Esophagus squamous epithelium (tissue), 4 donors: ENCODE results near the gene PLA1A.
"Not testable (repeated sequence)": the region's sequence is repeated elsewhere in the genome, so short reads cannot be mapped to it uniquely, and the experiment has no call there.

Experiments
- POLR2A ChIP-seq, 4 donors: fragments of 450-650 bp; IDR thresholded peaks; one replicate each; pipeline ENCODE4 v1.6.1; 2017; ENCODE audit warnings: antibody characterized with exemption in 4 of 4, mild to moderate bottlenecking in 4 of 4, moderate library complexity in 3 of 4
- TF ChIP-seq, protein P1 (sequence below), 6 experiments: fragments of 450-650 bp in 4 of 6; fragments of 200-600 bp in 2 of 6; sonication (generic) in 2 of 6; IDR thresholded peaks; one replicate each; pipeline ENCODE4 v1.5.1; 2016 to 2019; ENCODE audit warnings: antibody characterized with exemption in 6 of 6, mild to moderate bottlenecking in 4 of 6, moderate library complexity in 4 of 6

DNA sequence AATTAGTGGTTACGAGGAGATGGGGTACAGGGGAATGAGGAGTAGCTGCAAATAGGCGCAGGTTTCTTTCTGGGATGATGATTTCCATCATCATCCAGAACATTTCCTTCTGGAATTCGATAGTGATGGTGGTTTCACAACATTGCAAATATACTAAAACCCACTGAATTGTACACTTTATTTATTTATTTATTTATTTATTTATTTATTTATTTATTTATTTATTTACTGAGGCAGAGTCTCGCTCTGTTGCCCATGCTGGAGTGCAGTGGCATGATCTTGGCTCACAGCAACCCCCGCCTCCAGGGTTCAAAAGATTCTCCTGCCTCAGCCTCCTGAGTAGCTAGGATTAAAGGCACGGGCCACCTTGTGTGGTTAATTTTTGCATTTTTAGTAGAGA lies 44.8 kb upstream of the PLA1A start:
- TF ChIP-seq, protein P1, sequence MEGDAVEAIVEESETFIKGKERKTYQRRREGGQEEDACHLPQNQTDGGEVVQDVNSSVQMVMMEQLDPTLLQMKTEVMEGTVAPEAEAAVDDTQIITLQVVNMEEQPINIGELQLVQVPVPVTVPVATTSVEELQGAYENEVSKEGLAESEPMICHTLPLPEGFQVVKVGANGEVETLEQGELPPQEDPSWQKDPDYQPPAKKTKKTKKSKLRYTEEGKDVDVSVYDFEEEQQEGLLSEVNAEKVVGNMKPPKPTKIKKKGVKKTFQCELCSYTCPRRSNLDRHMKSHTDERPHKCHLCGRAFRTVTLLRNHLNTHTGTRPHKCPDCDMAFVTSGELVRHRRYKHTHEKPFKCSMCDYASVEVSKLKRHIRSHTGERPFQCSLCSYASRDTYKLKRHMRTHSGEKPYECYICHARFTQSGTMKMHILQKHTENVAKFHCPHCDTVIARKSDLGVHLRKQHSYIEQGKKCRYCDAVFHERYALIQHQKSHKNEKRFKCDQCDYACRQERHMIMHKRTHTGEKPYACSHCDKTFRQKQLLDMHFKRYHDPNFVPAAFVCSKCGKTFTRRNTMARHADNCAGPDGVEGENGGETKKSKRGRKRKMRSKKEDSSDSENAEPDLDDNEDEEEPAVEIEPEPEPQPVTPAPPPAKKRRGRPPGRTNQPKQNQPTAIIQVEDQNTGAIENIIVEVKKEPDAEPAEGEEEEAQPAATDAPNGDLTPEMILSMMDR (IDR thresholded peaks at IDR 0.05), result not testable (repeated sequence)
- TF ChIP-seq POLR2A (IDR thresholded peaks at IDR 0.05), result not testable (repeated sequence)
